ENCODE results near the gene RTN4RL1.

DNA sequence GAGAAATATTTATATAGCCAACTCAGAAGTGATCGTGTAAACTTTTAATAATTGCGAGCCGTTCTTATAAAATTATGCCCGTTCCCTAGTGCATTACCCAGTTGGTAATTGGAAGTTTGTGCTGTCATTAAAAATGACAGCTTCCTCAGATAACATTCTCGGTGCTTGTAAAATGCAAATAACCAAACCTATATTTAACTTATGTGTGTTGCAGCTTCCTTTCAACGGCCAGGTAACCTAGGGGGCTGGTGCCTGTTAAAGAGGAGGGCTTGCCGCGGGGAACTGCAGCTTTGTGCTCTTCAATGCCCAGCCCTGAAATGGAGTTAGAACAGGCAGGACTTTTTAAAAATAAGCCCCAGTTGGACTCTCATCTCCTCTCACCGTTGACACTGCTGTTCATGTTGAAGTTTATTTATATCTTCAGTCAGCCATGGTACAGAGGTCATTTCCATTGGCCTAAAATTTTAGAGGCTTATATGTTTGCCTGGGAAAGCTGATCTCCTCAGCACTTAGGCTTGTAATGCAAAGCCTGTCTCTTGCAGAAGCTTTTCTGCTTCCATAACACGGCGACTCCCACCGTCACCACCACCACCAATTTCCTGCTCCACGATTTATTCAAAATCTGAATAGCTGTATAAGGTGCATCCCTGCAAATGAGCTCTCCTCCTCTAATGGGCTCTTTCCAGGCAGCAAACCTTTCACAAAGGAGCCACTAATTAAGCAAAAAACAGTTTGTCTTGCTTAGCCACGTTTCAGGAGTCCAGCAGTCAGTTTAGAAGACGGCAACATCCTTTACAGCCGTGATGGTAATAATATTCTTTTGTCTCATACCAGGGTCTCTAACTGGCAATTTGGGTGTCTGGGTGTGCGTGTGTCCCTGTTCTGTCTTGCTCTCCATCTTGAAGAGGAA lies 120.6 kb downstream of the RTN4RL1 start:
- TF ChIP-seq CTCF (IDR thresholded peaks at IDR 0.05) (no peak), POLR2A (IDR thresholded peaks at IDR 0.05) (no peak), EP300 (IDR thresholded peaks at IDR 0.05) (no peak)

Data from tibial nerve (tissue), 4 donors.